Neural cell (in vitro differentiated cells): ENCODE measurements around the gene UFD1. TPM values are rescaled to one million over a fixed set of nuclear protein-coding genes. Genes with fewer than 3 reads are reported as not detected.

ENCODE experiments used
- H2AFZ ChIP-seq: fragments of 200-600, 300-800 bp; sonication (generic), shearing (Covaris generic); 2 replicates; pipeline ENCODE4 v1.6.0; 2014; ENCODE audit warnings: low read depth, mild to moderate bottlenecking, antibody characterized with exemption, low read length, moderate library complexity
- H3F3A ChIP-seq: fragments of 200-600 bp; shearing (Covaris generic); 2 replicates; pipeline ENCODE4 v1.6.1; 2016; ENCODE audit warnings: mild to moderate bottlenecking, moderate library complexity, mixed read lengths, antibody characterized with exemption, low read length; ENCODE audit not compliant: insufficient read depth, poor library complexity, severe bottlenecking
- H3K27ac ChIP-seq: fragments of 200-600, 300-800 bp; sonication (generic), shearing (Covaris generic); 2 replicates; pipeline ENCODE4 v1.5.1; 2014; ENCODE audit warnings: mild to moderate bottlenecking, low read length, moderate library complexity
- H3K27me3 ChIP-seq: fragments of 300-800, 200-600 bp; sonication (generic), shearing (Covaris generic); 2 replicates; pipeline ENCODE4 v1.6.0; 2014; ENCODE audit warnings: mild to moderate bottlenecking, low read depth, low read length, moderate library complexity; ENCODE audit not compliant: insufficient read depth
- H3K36me3 ChIP-seq: fragments of 300-800, 200-600 bp; sonication (generic), shearing (Covaris generic); 2 replicates; pipeline ENCODE4 v1.5.1; 2014; ENCODE audit warnings: mild to moderate bottlenecking, antibody characterized with exemption, low read length, moderate library complexity; ENCODE audit not compliant: insufficient read depth
- H3K4me2 ChIP-seq: fragments of 300-800, 200-600 bp; sonication (generic), shearing (Covaris generic); 2 replicates; pipeline ENCODE4 v1.6.0; 2014; ENCODE audit warnings: mild to moderate bottlenecking, low read length
- H3K4me3 ChIP-seq: fragments of 300-800, 200-600 bp; sonication (generic), shearing (Covaris generic); 2 replicates; pipeline ENCODE4 v1.5.1; 2014; ENCODE audit warnings: mild to moderate bottlenecking, low read length, moderate library complexity
- H3K79me2 ChIP-seq: fragments of 200-600 bp; shearing (Covaris generic); replicated peaks from 2 replicates; pipeline ENCODE4 v1.6.0; 2014; ENCODE audit warnings: mild to moderate bottlenecking, low read length, moderate library complexity; ENCODE audit not compliant: insufficient read depth
- H3K9ac ChIP-seq: fragments of 300-800, 200-600 bp; sonication (generic), shearing (Covaris generic); 2 replicates; pipeline ENCODE4 v1.6.1; 2016; ENCODE audit warnings: mild to moderate bottlenecking, low read length, mixed read lengths
- H3K9me2 ChIP-seq: fragments of 200-600 bp; shearing (Covaris generic); 2 replicates; pipeline ENCODE4 v1.6.1; 2016; ENCODE audit warnings: mild to moderate bottlenecking, low read length, mixed read lengths; ENCODE audit not compliant: insufficient read depth
- H3K9me3 ChIP-seq: fragments of 200-600, 300-800 bp; sonication (generic), shearing (Covaris generic); 2 replicates; pipeline ENCODE4 v1.6.1; 2016; ENCODE audit warnings: mild to moderate bottlenecking, mixed run types, low read length, moderate library complexity, mixed read lengths
- H4K20me1 ChIP-seq: fragments of 200-600 bp; shearing (Covaris generic); 2 replicates; pipeline ENCODE4 v1.6.1; 2016; ENCODE audit warnings: mild to moderate bottlenecking, mixed run types; ENCODE audit not compliant: insufficient read depth
- CTCF ChIP-seq: fragments of 450-650 bp; IDR thresholded peaks from 2 replicates; pipeline ENCODE4 v1.5.1; 2014; ENCODE audit warnings: antibody characterized with exemption, mild to moderate bottlenecking, moderate library complexity; ENCODE audit not compliant: poor library complexity, severe bottlenecking
- EP300 ChIP-seq: fragments of 450-650 bp; conservative IDR thresholded peaks from 2 replicates; pipeline ENCODE4 v1.6.1; 2014; ENCODE audit warnings: antibody characterized with exemption, mild to moderate bottlenecking, moderate library complexity; ENCODE audit not compliant: poor library complexity, severe bottlenecking
- EZH2 ChIP-seq: fragments of 200-600, 300-800 bp; shearing (Covaris generic), sonication (generic); IDR thresholded peaks from 2 replicates; pipeline ENCODE4 v1.6.1; 2014; ENCODE audit warnings: antibody characterized with exemption, low read length, borderline replicate concordance, mild to moderate bottlenecking; ENCODE audit not compliant: insufficient read depth, poor library complexity, severe bottlenecking
- MXI1 ChIP-seq: fragments of 450-650 bp; conservative IDR thresholded peaks from 2 replicates; pipeline ENCODE4 v1.6.1; 2014; ENCODE audit warnings: antibody characterized with exemption, mild to moderate bottlenecking; ENCODE audit not compliant: poor library complexity, severe bottlenecking
- POLR2AphosphoS5 ChIP-seq: IDR thresholded peaks from 2 replicates; pipeline ENCODE4 v1.6.1; 2012
- RAD21 ChIP-seq: fragments of 450-650 bp; conservative IDR thresholded peaks from 2 replicates; pipeline ENCODE4 v1.6.1; 2014; ENCODE audit warnings: antibody characterized with exemption, mild to moderate bottlenecking, moderate library complexity
- REST ChIP-seq: IDR thresholded peaks from 2 replicates; pipeline ENCODE4 v1.6.1; 2012; ENCODE audit warnings: borderline replicate concordance
- SMC3 ChIP-seq: fragments of 450-650 bp; conservative IDR thresholded peaks from 2 replicates; pipeline ENCODE4 v1.6.1; 2014; ENCODE audit warnings: antibody characterized with exemption, mild to moderate bottlenecking, moderate library complexity; ENCODE audit not compliant: poor library complexity
- TAF1 ChIP-seq: IDR thresholded peaks from 2 replicates; pipeline ENCODE4 v1.6.1; 2012; ENCODE audit warnings: low read depth
- polyA plus RNA-seq: library from polyadenylated mRNA; depleted of rRNA; stranded (reverse); fragments of >200 nt; gene quantifications from 2 replicates; pipeline ENCODE4 v1.2.3, GENCODE V29; 2014

Gene UFD1
- polyA plus RNA-seq, 1 donor from 2014 or later: 56.9 TPM

GRCh38 chr22:19440411-19441195 lies 38.4 kb downstream of the UFD1 start:
- Histone ChIP-seq H3K27me3 (no peaks in the 10 kb centered on the region), H4K20me1 (no peaks in the 10 kb centered on the region), H3K9me2 (no peaks in the 10 kb centered on the region), H3K4me2 (no peak overlapping the region), H3K9ac (no peak overlapping the region), H2AFZ (no peak overlapping the region), H3F3A (no peaks in the 10 kb centered on the region), H3K79me2 (peaks cover 47% of the 10 kb centered on the region), H3K27ac (no peak overlapping the region), H3K36me3 (peaks cover 9% of the 10 kb centered on the region), H3K4me3 (no peak overlapping the region), H3K9me3 (no peaks in the 10 kb centered on the region)
- no peak for TF ChIP-seq MXI1
- TF ChIP-seq CTCF: no peak
- TF ChIP-seq RAD21: no peak
- no peak for TF ChIP-seq TAF1
- no peak for TF ChIP-seq EP300
- no peak for TF ChIP-seq SMC3
- TF ChIP-seq POLR2AphosphoS5: no peak
- TF ChIP-seq EZH2: no peak
- no peak for TF ChIP-seq REST

GRCh38 chr22:19438298-19438697 lies 40.7 kb downstream of the UFD1 start:
- Histone ChIP-seq H3K27me3 (no peaks in the 10 kb centered on the region), H3K27ac (no peak overlapping the region), H2AFZ (no peak overlapping the region), H3K9me2 (no peaks in the 10 kb centered on the region), H3K79me2 (peaks cover 29% of the 10 kb centered on the region), H3K36me3 (peaks cover 9% of the 10 kb centered on the region), H3F3A (no peaks in the 10 kb centered on the region), H3K9ac (no peak overlapping the region), H3K4me3 (no peak overlapping the region), H3K4me2 (no peak overlapping the region), H4K20me1 (no peaks in the 10 kb centered on the region), H3K9me3 (no peaks in the 10 kb centered on the region)
- TF ChIP-seq REST (no peak), EP300 (no peak), POLR2AphosphoS5 (no peak), EZH2 (no peak), SMC3 (no peak), CTCF (no peak), RAD21 (no peak), MXI1 (no peak), TAF1 (no peak)
